Breast epithelium (tissue), 3 donors: ENCODE results near the gene CA10.

Experiments used
- CTCF ChIP-seq, 3 donors: fragments of 450-650 bp; IDR thresholded peaks; one replicate each; pipeline ENCODE4 v1.5.1; 2016 to 2017; ENCODE audit warnings: antibody characterized with exemption in 3 of 3, mild to moderate bottlenecking in 3 of 3, moderate library complexity in 3 of 3
- POLR2A ChIP-seq: fragments of 450-650 bp; IDR thresholded peaks from one replicate; pipeline ENCODE4 v1.6.1; 2016; ENCODE audit warnings: antibody characterized with exemption, mild to moderate bottlenecking, moderate library complexity

DNA sequence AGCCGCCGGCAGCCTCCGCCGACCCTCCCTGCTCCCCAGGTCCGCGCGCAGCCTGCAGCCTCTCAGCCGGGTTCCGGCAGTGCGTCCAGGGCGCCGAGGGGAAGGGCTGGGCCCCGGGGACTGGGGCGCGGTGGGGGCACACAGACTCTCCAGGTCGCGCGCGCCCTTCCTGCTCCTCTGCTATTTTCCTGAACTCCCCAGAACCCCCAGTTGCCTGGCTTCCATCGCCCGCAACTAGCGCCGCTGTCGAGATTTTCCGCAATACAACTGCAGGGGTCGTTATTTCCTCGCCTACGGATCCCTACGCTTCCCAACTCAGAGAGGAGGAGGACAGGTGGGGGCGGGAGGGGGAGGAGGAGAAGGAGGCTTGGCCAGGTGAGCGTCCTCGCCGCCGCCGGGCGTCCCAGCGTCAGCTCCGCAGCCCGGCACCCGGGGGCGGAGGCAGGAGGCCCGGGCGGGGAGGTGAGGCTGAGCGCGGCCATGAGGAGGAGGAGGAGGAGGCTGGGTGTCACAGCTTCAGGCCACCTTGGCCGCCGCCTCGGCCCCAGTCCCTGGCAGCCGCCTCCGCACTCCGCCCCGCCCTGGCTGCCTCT lies at the start of gene CA10:
- TF ChIP-seq POLR2A (no peak), CTCF (IDR thresholded peaks at IDR 0.05) (no peak)
